Effector memory CD4-positive, alpha-beta T cell (primary cell): ENCODE data around the gene PAAF1.

Experiments used
- DNase-seq, 3 donors: peaks; one replicate each; pipeline ENCODE4 v3.0.0-alpha.2; 2020
- H3K27ac ChIP-seq: 2 replicates; pipeline ENCODE4 v1.7.0; 2013; ENCODE audit warnings: mild to moderate bottlenecking, low read length, moderate library complexity; ENCODE audit not compliant: insufficient read depth, poor library complexity, severe bottlenecking
- H3K27me3 ChIP-seq: replicated peaks from 2 replicates; pipeline ENCODE4 v1.7.0; 2013; ENCODE audit warnings: mild to moderate bottlenecking, low read length; ENCODE audit not compliant: insufficient read depth, control insufficient read depth, poor library complexity, severe bottlenecking
- H3K36me3 ChIP-seq: 2 replicates; pipeline ENCODE4 v1.7.0; 2013; ENCODE audit warnings: mild to moderate bottlenecking, low read length, moderate library complexity; ENCODE audit not compliant: control insufficient read depth, insufficient read depth
- H3K4me1 ChIP-seq: 2 replicates; pipeline ENCODE4 v1.7.0; 2013; ENCODE audit warnings: low read length, mild to moderate bottlenecking; ENCODE audit not compliant: control insufficient read depth, insufficient read depth, poor library complexity, severe bottlenecking
- H3K4me3 ChIP-seq: 2 replicates; pipeline ENCODE4 v1.7.0; 2013; ENCODE audit warnings: low read length, low read depth, mild to moderate bottlenecking; ENCODE audit not compliant: insufficient read depth, poor library complexity, severe bottlenecking
- H3K9me3 ChIP-seq: 2 replicates; pipeline ENCODE4 v1.7.0; 2013; ENCODE audit warnings: mild to moderate bottlenecking, low read length, moderate library complexity; ENCODE audit not compliant: control insufficient read depth

Gene PAAF1

DNA sequence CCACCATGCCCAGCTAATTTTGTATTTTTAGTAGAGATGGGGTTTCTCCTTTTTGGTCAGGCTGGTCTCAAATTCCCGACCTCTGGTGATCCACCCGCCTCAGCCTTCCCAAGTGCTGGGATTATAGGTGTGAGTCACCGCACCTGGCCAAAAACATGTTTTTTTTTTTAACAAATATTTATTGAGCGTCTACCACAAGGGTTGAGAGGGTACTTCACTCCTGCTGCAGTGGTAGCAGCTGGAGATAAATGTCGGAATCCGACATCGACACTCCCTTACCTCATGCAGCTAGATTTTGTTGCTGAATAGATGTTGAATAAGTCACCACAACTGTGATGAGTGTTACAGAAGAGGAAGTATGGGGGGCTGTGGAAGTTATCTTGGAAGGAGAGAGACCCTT, 75.0 kb downstream of the PAAF1 start:
- H3K4me3 ChIP-seq: no peak overlapping the region
- H3K4me1 ChIP-seq: no peaks in the 10 kb centered on the region
- no peaks in the 10 kb centered on the region for H3K36me3 ChIP-seq
- no peaks in the 10 kb centered on the region for H3K27me3 ChIP-seq
- H3K27ac ChIP-seq: no peak overlapping the region
- no peak for DNase-seq
- H3K9me3 ChIP-seq: no peaks in the 10 kb centered on the region

DNA sequence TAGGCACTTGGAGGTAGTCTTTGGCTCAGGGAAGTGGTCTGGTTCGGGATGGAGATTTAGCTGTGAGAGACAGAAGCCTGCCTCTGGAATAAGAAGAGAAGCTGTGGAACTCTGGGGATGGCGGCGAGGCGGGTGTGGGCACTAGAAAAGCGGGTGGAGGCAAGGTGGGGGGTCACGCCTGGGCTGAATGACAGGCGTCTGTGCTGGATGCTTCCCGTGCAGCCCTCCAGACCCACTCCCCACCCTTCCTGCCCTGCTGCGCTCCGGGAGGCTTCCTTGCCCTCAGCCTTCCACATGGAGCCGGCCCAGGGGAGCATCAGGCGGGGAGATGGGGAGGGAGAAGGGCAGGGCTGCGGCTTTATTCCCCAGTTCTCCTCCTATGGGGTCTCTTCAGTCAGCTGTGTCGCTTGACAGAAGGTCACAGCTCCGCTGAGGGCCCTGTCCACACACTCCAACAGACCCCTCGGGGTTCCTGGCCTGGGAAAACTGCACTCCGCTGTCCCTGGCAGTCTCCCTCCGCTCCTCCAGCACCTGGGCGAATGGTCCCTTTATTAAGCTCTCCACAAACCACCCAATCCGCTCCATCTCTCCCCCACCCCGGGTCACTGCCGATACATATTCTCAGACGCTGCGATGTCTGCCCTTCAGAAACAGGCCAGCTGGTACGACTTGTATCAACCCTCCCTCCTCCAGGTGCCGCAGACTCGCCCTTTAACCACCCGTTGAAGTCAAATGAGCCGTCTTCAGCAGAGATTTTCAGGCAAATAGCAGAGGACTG, 80.3 kb downstream of the PAAF1 start:
- Histone ChIP-seq H3K27ac (no peak overlapping the region), H3K4me1 (no peaks in the 10 kb centered on the region), H3K4me3 (no peak overlapping the region), H3K36me3 (no peaks in the 10 kb centered on the region), H3K27me3 (no peaks in the 10 kb centered on the region), H3K9me3 (no peaks in the 10 kb centered on the region)
- DNase-seq: no peak

DNA sequence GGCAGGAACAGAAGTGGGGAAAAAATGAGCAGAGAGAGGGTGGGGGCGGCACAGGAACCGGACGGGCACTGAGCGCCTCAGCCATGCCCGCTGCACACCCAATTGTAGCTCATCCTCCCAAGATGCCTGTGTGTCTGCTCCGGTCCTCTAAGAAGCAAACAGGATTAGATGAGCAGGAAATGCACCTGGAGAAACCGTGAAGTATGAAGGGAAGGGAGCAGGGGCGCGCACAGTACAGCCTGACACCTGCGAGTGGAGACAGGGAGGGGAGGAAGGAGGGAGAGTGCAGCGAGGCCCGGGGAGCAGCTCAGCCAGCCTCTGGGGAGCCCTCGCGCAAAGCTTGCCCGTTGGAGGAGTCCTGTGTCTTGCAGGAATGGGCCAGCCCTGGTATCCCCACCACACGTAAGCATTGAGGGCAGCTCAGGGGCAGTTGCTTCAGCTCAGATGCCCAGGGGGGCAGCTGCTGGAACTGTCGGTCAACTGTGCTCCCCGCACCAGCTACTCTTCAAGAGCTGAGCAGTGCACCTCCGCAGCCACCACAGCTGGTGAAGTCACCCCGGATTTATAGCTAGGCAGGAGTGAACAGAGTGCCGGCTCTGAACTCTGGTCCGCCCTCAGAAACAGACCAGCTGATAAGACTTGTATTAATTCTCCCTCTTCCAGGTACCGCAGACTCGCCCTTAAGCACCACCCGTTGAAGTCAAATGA, 81.0 kb downstream of the PAAF1 start:
- no peak for DNase-seq
- no peaks in the 10 kb centered on the region for H3K4me1 ChIP-seq
- no peaks in the 10 kb centered on the region for H3K36me3 ChIP-seq
- H3K27ac ChIP-seq: no peak overlapping the region
- H3K9me3 ChIP-seq: no peaks in the 10 kb centered on the region
- H3K4me3 ChIP-seq: no peak overlapping the region
- no peaks in the 10 kb centered on the region for H3K27me3 ChIP-seq

DNA sequence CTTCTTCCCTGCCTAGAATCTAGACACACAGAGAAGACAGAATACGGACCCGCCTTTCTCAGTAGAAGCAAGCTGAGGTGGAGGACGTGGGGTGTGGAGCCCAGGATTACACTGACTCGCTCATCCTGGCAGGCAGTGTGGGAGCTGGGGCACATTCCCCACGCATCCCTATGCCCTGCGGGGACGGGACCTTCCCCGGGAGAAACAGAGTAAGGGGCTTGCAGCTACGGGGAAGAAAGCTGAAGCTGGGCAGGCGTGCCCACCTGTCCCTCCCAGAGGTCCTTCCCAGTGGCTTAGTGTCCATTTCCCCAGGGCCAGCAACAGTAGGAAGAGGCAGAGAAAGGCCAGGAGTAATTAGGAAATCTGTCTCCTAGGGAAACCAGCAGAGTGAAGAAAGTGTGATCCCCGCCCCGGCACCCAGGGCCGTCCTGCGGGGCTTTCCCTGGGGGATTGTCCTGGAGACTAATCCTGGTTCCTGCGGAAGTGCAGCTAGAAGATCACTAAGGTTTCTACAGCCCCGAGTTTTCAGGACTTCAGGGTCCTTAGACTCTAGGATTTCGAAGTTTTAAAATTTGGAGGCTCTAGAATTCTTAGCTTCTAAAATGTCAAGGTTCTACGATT, 81.8 kb downstream of the PAAF1 start:
- no peak overlapping the region for H3K27ac ChIP-seq
- H3K4me1 ChIP-seq: no peaks in the 10 kb centered on the region
- no peaks in the 10 kb centered on the region for H3K9me3 ChIP-seq
- H3K36me3 ChIP-seq: no peaks in the 10 kb centered on the region
- DNase-seq: no peak
- H3K27me3 ChIP-seq: no peaks in the 10 kb centered on the region
- H3K4me3 ChIP-seq: no peak overlapping the region

DNA sequence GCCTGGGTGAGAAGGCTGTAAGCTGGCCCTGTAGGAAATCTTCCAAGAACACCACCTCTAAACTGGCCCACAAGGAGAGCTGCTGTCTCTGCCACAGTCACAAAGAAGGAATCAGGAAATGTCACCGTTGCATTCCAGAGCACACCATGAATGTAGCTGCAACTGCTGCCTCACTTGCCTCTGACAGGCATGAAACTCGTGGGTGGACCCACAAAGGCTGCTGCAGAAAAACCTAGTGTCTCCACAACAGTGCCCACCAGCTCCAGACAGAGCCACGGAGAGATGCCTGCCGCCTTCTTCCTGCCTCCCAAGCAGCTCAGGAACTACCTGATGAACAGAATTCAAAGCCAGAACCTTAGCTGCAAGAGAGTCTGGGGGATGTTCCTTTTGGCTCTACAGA, 84.5 kb downstream of the PAAF1 start:
- no peak for DNase-seq
- Histone ChIP-seq H3K27ac (no peak overlapping the region), H3K4me1 (peaks cover 16% of the 10 kb centered on the region), H3K4me3 (no peak overlapping the region), H3K36me3 (no peaks in the 10 kb centered on the region), H3K27me3 (no peaks in the 10 kb centered on the region), H3K9me3 (no peaks in the 10 kb centered on the region)

DNA sequence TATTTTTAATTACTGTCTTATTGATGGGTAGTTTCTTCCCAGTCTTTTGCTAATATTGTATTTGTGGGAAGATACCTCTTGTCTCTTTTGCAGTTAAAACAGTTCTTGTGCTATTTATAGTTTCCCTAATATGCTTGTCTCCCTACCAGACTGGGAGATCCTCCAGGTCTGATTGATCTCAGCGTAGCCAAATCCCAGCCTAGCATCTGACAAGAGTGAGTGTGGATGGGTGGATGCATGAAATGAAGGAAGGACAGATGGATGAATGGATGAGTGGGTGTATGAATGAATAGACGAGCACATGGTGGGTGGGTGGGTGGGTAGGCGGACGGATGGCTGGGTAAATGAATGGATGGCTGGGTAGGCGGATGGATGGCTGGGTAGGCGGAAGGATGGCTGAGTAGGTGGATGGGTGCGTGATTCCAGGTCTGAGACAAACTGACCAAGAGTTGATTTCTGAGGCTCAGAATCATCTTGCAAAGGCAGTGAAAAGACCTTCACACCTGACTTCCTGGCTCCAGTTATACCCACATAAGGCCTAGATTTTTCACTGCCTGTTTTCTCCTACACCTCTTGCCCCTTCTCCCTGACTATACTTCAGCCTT, 85.4 kb downstream of the PAAF1 start:
- no peak overlapping the region for H3K27ac ChIP-seq
- H3K4me3 ChIP-seq: no peak overlapping the region
- H3K36me3 ChIP-seq: no peaks in the 10 kb centered on the region
- no peaks in the 10 kb centered on the region for H3K9me3 ChIP-seq
- DNase-seq: no peak
- H3K27me3 ChIP-seq: no peaks in the 10 kb centered on the region
- H3K4me1 ChIP-seq: peaks cover 16% of the 10 kb centered on the region

DNA sequence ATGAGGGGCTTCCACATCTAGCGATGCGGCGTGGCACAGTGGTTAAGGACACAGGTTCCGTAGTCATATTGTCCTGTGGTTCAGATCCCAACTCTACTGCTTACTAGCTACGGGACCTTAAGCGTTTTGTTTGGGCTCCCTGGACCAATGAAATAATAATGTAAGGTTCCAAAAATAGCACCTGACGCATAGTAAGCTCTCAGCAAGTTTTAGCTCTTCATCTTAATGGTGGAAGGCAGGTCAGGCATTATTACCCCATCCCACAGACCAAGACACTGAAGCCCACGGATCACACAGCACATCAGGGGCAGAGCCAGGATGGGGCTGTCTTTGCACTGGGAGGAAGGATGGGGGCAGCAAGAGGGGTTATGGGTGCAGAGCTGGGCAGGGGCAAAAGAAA, 87.1 kb downstream of the PAAF1 start:
- no peaks in the 10 kb centered on the region for H3K36me3 ChIP-seq
- no peaks in the 10 kb centered on the region for H3K9me3 ChIP-seq
- H3K4me1 ChIP-seq: peaks cover 31% of the 10 kb centered on the region
- H3K27me3 ChIP-seq: no peaks in the 10 kb centered on the region
- DNase-seq: no peak
- no peak overlapping the region for H3K27ac ChIP-seq
- H3K4me3 ChIP-seq: no peak overlapping the region

DNA sequence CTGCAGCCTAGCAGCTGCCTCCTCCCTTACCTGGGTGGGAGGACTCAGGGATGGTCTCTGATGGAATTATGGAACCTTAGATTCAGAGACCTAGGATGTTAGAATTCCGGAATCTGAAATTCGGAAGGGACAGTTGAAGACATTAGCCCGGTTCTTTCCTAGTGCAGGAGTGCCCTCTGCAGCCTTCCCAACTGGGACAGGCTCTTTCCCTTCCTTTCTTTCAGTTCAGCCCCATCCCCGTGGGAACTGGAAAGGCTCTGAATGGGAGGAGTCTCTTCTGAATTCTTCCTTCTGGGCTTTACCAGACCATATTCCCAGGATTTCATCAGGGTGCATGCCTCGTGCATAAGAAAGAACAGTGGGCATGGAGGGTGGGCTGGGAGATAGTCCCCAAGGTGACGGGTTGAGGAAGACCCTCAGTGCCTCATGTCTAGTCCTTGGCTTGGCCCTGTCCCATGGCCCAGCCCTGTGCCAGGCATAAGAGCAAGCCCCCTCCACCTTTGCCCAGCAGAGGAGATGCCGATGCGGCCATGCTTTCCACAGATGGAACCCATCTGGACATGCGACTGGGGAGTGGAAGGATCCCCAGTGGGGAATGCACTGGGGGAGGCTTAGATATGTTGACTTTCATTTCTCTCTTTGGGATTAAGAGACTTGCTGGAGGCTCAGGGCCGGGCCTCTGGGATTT, 88.4 kb downstream of the PAAF1 start:
- no peaks in the 10 kb centered on the region for H3K27me3 ChIP-seq
- DNase-seq: no peak

DNA sequence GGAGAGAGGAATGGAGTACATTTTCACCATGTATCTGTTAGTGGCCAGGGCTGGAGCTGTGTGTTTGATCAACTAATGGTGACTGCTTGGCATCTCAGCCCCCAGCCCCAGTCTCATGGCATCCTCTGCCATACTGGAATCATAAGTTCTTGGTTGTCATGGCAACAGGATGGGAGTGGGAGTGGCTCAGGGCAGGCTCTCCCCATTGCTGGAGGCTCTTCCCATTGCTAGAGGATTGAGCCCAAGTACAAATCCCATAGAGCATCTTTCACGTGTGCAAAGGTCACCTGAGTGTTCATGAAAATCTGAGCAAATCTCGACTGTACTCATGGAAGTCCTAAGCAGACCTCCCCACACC, 88.9 kb downstream of the PAAF1 start:
- Histone ChIP-seq H3K9me3 (no peaks in the 10 kb centered on the region), H3K4me3 (no peak overlapping the region), H3K27me3 (no peaks in the 10 kb centered on the region), H3K4me1 (peaks cover 49% of the 10 kb centered on the region), H3K36me3 (no peaks in the 10 kb centered on the region), H3K27ac (no peak overlapping the region)
- no peak for DNase-seq

More for the DNA sequence above, 88.4 kb downstream of the PAAF1 start:
- no peaks in the 10 kb centered on the region for H3K36me3 ChIP-seq
- H3K9me3 ChIP-seq: no peaks in the 10 kb centered on the region
- H3K4me3 ChIP-seq: no peak overlapping the region
- H3K27ac ChIP-seq: no peak overlapping the region
- H3K4me1 ChIP-seq: peaks cover 45% of the 10 kb centered on the region
